WTC11 (cell line): ENCODE data around the gene KIRREL3. TPM values are rescaled to one million over a fixed set of nuclear protein-coding genes. Genes with fewer than 3 reads are reported as not detected.
A peak's percentile ranks its signal among the peaks of the same experiment; 100 is the strongest.

Experiments used
- ATAC-seq: fragments of 200-7000 bp; cut with Tn5 transposase; 2 replicates; pipeline ENCODE4 v1.10.0; 2021; ENCODE audit warnings: mild to moderate bottlenecking, moderate library complexity
- CTCF ChIA-PET: fragments of 300-600 bp; sonication (Branson Sonifier 250); formaldehyde crosslinking; loops from one replicate; lab custom pipeline; 2021; ENCODE audit warnings: antibody characterized with exemption; lab: Charles Lee
- POLR2A ChIA-PET: fragments of 350-600 bp; sonication (Branson Sonifier 250); formaldehyde crosslinking; loops from one replicate; lab custom pipeline; 2021; ENCODE audit warnings: antibody characterized with exemption; lab: Charles Lee
- DNase-seq: peaks from one replicate; pipeline ENCODE4 v3.0.0; 2021; ENCODE audit warnings: low spot score
- H3K27ac Mint-ChIP-seq: 2 replicates; pipeline ENCODE4 v1.8.0; 2021; ENCODE audit warnings: mixed read lengths
- H3K27me3 Mint-ChIP-seq: 2 replicates; pipeline ENCODE4 v1.8.0; 2021; ENCODE audit warnings: low read depth, mild to moderate bottlenecking, moderate library complexity, mixed read lengths
- H3K36me3 Mint-ChIP-seq: 2 replicates; pipeline ENCODE4 v1.8.0; 2021; ENCODE audit warnings: mixed read lengths
- H3K4me1 Mint-ChIP-seq: 2 replicates; pipeline ENCODE4 v1.8.0; 2022; ENCODE audit warnings: mixed read lengths
- H3K4me3 Mint-ChIP-seq: 2 replicates; pipeline ENCODE4 v1.8.0; 2021; ENCODE audit warnings: mild to moderate bottlenecking, moderate library complexity, mixed read lengths
- H3K9me3 Mint-ChIP-seq: 2 replicates; pipeline ENCODE4 v1.8.0; 2021; ENCODE audit warnings: mixed read lengths
- CREM ChIP-seq: sonication (generic); formaldehyde crosslinking; IDR thresholded peaks from 2 replicates; pipeline ENCODE4 v1.8.1; 2022; ENCODE audit warnings: mild to moderate bottlenecking, missing genetic modification reagents, moderate library complexity
- ESRRA ChIP-seq: sonication (generic); formaldehyde crosslinking; IDR thresholded peaks from 2 replicates; pipeline ENCODE4 v1.8.1; 2022; ENCODE audit warnings: mild to moderate bottlenecking, missing genetic modification reagents, borderline replicate concordance
- FOXP1 ChIP-seq: sonication (generic); formaldehyde crosslinking; IDR thresholded peaks from 2 replicates; pipeline ENCODE4 v1.8.0; 2022; ENCODE audit warnings: missing genetic modification reagents, mild to moderate bottlenecking, moderate library complexity, borderline replicate concordance
- GTF2I ChIP-seq: fragments of 250-450 bp; sonication (Bioruptor Pico); conservative IDR thresholded peaks from 2 replicates; pipeline ENCODE4 v1.4.0; 2021; ENCODE audit warnings: mild to moderate bottlenecking
- NFYB ChIP-seq: sonication (generic); formaldehyde crosslinking; conservative IDR thresholded peaks from 2 replicates; pipeline ENCODE4 v1.8.0; 2022; ENCODE audit warnings: low read depth, missing genetic modification reagents
- NR2C2 ChIP-seq: sonication (generic); formaldehyde crosslinking; IDR thresholded peaks from 2 replicates; pipeline ENCODE4 v1.8.0; 2022; ENCODE audit warnings: mild to moderate bottlenecking, missing genetic modification reagents
- NR3C1 ChIP-seq: sonication (generic); formaldehyde crosslinking; conservative IDR thresholded peaks from 2 replicates; pipeline ENCODE4 v1.8.1; 2023; ENCODE audit warnings: low read depth, mild to moderate bottlenecking, missing genetic modification reagents
- TP53 ChIP-seq: sonication (generic); formaldehyde crosslinking; IDR thresholded peaks from 2 replicates; pipeline ENCODE4 v1.8.1; 2023; ENCODE audit warnings: mild to moderate bottlenecking, missing genetic modification reagents
- ZNF138 ChIP-seq: sonication (generic); formaldehyde crosslinking; conservative IDR thresholded peaks from 2 replicates; pipeline ENCODE4 v1.8.1; 2022; ENCODE audit warnings: mild to moderate bottlenecking, moderate library complexity, missing genetic modification reagents
- ZNF423 ChIP-seq: fragments of 250-450 bp; sonication (Bioruptor Pico); IDR thresholded peaks from 2 replicates; pipeline ENCODE4 v2.1.2; 2022; ENCODE audit warnings: mild to moderate bottlenecking, moderate library complexity
- total RNA-seq: library from RNA; stranded (reverse); gene quantifications from 3 replicates; pipeline ENCODE4 v1.2.3, GENCODE V29; 2021
- TF ChIP-seq, protein P1 (sequence below): sonication (generic); formaldehyde crosslinking; IDR thresholded peaks from 2 replicates; pipeline ENCODE4 v1.8.0; 2022; ENCODE audit warnings: mild to moderate bottlenecking, missing genetic modification reagents
- TF ChIP-seq, protein P2 (sequence below): sonication (generic); formaldehyde crosslinking; IDR thresholded peaks from 2 replicates; pipeline ENCODE4 v1.8.1; 2023; ENCODE audit warnings: mild to moderate bottlenecking, missing genetic modification reagents
- TF ChIP-seq, protein P3 (sequence below): sonication (generic); formaldehyde crosslinking; IDR thresholded peaks from 2 replicates; pipeline ENCODE4 v1.8.1; 2022; ENCODE audit warnings: mild to moderate bottlenecking, moderate library complexity, missing genetic modification reagents
- TF ChIP-seq, protein P4 (sequence below): sonication (generic); formaldehyde crosslinking; conservative IDR thresholded peaks from 2 replicates; pipeline ENCODE4 v1.8.1; 2023; ENCODE audit warnings: mild to moderate bottlenecking, low read depth, missing genetic modification reagents, moderate library complexity
- TF ChIP-seq, protein P5 (sequence below): sonication (generic); formaldehyde crosslinking; IDR thresholded peaks from 2 replicates; pipeline ENCODE4 v1.8.1; 2022; ENCODE audit warnings: low read depth, mild to moderate bottlenecking, moderate library complexity, missing genetic modification reagents, borderline replicate concordance
- TF ChIP-seq, protein P6 (sequence below): fragments of 250-450 bp; sonication (Bioruptor Pico); IDR thresholded peaks from 2 replicates; pipeline ENCODE4 v1.9.0; 2021; ENCODE audit warnings: mild to moderate bottlenecking
- TF ChIP-seq, protein P7 (sequence below): sonication (generic); formaldehyde crosslinking; IDR thresholded peaks from 2 replicates; pipeline ENCODE4 v1.8.0; 2023; ENCODE audit warnings: missing genetic modification reagents
- TF ChIP-seq, protein P8 (sequence below): sonication (generic); formaldehyde crosslinking; IDR thresholded peaks from 2 replicates; pipeline ENCODE4 v1.8.0; 2022; ENCODE audit warnings: mild to moderate bottlenecking, missing genetic modification reagents
- TF ChIP-seq, protein P9 (sequence below): sonication (generic); formaldehyde crosslinking; IDR thresholded peaks from 2 replicates; pipeline ENCODE4 v1.8.1; 2022; ENCODE audit warnings: missing genetic modification reagents, borderline replicate concordance

Gene KIRREL3
- total RNA-seq, 1 experiment from 2014 or later: 0.59 TPM

DNA sequence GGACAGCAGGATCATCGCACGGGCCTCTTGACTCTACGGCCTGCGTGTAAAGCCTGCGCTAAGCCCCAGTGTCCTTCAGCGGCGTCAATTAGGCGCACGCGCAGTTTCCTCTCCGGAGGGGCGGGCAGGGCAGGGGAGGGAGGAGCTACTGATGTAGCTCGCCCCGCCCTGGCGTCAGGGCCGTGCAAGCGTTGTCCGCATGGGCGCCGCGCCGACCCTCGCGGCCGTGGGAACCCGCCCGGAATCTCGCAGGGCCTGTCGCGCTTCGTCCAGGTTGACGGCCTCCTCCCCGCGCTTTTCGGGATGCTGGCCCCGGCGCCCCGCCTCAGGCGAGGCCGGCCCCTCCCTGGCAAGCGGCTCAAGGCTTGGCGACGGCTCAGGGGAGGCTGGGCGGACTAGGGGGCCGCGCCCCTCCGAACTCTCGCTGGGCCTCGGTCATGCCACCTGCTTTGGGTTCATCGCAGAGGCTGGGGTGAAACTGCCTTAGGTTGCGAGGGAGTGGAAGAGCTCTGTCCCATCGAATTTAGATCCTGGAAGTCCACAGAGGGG lies 584.0 kb downstream of the KIRREL3 start (continued):
- TF ChIP-seq, protein P1, sequence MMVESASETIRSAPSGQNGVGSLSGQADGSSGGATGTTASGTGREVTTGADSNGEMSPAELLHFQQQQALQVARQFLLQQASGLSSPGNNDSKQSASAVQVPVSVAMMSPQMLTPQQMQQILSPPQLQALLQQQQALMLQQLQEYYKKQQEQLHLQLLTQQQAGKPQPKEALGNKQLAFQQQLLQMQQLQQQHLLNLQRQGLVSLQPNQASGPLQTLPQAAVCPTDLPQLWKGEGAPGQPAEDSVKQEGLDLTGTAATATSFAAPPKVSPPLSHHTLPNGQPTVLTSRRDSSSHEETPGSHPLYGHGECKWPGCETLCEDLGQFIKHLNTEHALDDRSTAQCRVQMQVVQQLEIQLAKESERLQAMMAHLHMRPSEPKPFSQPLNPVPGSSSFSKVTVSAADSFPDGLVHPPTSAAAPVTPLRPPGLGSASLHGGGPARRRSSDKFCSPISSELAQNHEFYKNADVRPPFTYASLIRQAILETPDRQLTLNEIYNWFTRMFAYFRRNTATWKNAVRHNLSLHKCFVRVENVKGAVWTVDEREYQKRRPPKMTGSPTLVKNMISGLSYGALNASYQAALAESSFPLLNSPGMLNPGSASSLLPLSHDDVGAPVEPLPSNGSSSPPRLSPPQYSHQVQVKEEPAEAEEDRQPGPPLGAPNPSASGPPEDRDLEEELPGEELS: peak; percentile 56; the same call in 1 of the 2 replicates
- TF ChIP-seq CREM (CRISPR knock-in tag) (no peak), ZNF138 (CRISPR knock-in tag) (0 out of 2 replicates have a peak, but pooled peaks have one; percentile 36), NR2C2 (CRISPR knock-in tag) (no peak; the same call in 1 of the 2 replicates), TP53 (peak; percentile 61; the same call in 1 of the 2 replicates)
- TF ChIP-seq, protein P2, sequence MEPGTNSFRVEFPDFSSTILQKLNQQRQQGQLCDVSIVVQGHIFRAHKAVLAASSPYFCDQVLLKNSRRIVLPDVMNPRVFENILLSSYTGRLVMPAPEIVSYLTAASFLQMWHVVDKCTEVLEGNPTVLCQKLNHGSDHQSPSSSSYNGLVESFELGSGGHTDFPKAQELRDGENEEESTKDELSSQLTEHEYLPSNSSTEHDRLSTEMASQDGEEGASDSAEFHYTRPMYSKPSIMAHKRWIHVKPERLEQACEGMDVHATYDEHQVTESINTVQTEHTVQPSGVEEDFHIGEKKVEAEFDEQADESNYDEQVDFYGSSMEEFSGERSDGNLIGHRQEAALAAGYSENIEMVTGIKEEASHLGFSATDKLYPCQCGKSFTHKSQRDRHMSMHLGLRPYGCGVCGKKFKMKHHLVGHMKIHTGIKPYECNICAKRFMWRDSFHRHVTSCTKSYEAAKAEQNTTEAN: 0 out of 2 replicates have a peak, but pooled peaks have one; percentile 40

DNA sequence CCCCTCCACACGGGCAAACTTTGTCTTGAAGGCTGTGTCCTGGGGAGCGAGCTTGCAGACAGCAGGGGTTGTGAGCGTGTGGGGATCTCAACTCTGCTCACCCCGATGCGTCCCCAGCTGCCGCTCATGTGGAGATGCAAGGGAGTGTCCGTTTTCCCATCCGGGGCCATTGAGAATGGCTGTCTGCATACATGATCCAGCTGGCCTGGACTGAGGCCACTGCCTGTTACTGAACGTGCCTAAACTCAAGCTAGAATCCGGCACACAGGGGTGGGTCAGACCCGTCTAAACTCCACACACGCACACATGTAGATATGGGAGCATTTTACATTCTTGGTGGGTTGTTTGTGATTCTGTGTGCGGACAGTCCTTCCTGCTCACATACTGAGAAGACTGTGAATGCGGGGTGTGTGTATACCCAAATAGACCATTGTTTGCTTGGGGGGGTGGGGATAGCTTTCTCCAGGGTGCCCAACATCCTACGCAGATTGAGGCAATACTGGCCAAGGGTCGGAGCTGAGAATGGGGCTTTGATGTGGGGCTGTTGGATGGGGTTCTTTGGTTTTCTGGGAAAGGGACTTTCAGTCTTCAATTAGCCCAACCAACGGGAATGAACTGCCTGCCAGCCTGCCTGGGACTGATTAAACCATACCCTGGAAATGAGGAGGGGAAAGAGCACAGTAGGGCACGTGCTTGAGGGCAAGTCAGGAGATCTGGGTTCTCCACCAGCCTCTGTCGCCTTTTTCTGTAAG lies 584.7 kb downstream of the KIRREL3 start:
- peaks cover 8% of the 10 kb centered on the region for H3K27me3 Mint-ChIP-seq
- DNase-seq (no peak), ATAC-seq (peak; percentile 7; the same call in 1 of the 2 replicates)
- POLR2A ChIA-PET: interaction anchor here (1.6 kb wide), 1 partner anchor 108 kb away, joined by 3 read pairs; no protein-coding TSS in a partner anchor
- CTCF ChIA-PET: interaction anchor here (1.0 to 2.1 kb wide), 8 partner anchors 10 to 574 kb away, joined by 3 to 12 read pairs (median 6); no protein-coding TSS in a partner anchor
- H3K4me1 Mint-ChIP-seq: peaks cover 14% of the 10 kb centered on the region
- H3K9me3 Mint-ChIP-seq: no peaks in the 10 kb centered on the region
- TF ChIP-seq TP53 (no peak), FOXP1 (CRISPR knock-in tag) (no peak), NR3C1 (CRISPR knock-in tag) (no peak), GTF2I (CRISPR knock-in tag) (no peak), ZNF423 (CRISPR knock-in tag) (no peak), NR2C2 (CRISPR knock-in tag) (no peak), NFYB (CRISPR knock-in tag) (no peak), ESRRA (CRISPR knock-in tag) (no peak)
- TF ChIP-seq, protein P3, sequence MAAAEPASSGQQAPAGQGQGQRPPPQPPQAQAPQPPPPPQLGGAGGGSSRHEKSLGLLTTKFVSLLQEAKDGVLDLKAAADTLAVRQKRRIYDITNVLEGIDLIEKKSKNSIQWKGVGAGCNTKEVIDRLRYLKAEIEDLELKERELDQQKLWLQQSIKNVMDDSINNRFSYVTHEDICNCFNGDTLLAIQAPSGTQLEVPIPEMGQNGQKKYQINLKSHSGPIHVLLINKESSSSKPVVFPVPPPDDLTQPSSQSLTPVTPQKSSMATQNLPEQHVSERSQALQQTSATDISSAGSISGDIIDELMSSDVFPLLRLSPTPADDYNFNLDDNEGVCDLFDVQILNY (CRISPR knock-in tag): no peak
- TF ChIP-seq, protein P4, sequence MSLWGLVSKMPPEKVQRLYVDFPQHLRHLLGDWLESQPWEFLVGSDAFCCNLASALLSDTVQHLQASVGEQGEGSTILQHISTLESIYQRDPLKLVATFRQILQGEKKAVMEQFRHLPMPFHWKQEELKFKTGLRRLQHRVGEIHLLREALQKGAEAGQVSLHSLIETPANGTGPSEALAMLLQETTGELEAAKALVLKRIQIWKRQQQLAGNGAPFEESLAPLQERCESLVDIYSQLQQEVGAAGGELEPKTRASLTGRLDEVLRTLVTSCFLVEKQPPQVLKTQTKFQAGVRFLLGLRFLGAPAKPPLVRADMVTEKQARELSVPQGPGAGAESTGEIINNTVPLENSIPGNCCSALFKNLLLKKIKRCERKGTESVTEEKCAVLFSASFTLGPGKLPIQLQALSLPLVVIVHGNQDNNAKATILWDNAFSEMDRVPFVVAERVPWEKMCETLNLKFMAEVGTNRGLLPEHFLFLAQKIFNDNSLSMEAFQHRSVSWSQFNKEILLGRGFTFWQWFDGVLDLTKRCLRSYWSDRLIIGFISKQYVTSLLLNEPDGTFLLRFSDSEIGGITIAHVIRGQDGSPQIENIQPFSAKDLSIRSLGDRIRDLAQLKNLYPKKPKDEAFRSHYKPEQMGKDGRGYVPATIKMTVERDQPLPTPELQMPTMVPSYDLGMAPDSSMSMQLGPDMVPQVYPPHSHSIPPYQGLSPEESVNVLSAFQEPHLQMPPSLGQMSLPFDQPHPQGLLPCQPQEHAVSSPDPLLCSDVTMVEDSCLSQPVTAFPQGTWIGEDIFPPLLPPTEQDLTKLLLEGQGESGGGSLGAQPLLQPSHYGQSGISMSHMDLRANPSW: no peak
- TF ChIP-seq, protein P5, sequence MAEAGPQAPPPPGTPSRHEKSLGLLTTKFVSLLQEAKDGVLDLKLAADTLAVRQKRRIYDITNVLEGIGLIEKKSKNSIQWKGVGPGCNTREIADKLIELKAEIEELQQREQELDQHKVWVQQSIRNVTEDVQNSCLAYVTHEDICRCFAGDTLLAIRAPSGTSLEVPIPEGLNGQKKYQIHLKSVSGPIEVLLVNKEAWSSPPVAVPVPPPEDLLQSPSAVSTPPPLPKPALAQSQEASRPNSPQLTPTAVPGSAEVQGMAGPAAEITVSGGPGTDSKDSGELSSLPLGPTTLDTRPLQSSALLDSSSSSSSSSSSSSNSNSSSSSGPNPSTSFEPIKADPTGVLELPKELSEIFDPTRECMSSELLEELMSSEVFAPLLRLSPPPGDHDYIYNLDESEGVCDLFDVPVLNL: no peak
- TF ChIP-seq, protein P6, sequence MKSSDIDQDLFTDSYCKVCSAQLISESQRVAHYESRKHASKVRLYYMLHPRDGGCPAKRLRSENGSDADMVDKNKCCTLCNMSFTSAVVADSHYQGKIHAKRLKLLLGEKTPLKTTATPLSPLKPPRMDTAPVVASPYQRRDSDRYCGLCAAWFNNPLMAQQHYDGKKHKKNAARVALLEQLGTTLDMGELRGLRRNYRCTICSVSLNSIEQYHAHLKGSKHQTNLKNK: no peak
- TF ChIP-seq, protein P7, sequence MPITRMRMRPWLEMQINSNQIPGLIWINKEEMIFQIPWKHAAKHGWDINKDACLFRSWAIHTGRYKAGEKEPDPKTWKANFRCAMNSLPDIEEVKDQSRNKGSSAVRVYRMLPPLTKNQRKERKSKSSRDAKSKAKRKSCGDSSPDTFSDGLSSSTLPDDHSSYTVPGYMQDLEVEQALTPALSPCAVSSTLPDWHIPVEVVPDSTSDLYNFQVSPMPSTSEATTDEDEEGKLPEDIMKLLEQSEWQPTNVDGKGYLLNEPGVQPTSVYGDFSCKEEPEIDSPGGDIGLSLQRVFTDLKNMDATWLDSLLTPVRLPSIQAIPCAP: no peak
- TF ChIP-seq, protein P8, sequence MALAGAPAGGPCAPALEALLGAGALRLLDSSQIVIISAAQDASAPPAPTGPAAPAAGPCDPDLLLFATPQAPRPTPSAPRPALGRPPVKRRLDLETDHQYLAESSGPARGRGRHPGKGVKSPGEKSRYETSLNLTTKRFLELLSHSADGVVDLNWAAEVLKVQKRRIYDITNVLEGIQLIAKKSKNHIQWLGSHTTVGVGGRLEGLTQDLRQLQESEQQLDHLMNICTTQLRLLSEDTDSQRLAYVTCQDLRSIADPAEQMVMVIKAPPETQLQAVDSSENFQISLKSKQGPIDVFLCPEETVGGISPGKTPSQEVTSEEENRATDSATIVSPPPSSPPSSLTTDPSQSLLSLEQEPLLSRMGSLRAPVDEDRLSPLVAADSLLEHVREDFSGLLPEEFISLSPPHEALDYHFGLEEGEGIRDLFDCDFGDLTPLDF (CRISPR knock-in tag): no peak
- TF ChIP-seq, protein P9, sequence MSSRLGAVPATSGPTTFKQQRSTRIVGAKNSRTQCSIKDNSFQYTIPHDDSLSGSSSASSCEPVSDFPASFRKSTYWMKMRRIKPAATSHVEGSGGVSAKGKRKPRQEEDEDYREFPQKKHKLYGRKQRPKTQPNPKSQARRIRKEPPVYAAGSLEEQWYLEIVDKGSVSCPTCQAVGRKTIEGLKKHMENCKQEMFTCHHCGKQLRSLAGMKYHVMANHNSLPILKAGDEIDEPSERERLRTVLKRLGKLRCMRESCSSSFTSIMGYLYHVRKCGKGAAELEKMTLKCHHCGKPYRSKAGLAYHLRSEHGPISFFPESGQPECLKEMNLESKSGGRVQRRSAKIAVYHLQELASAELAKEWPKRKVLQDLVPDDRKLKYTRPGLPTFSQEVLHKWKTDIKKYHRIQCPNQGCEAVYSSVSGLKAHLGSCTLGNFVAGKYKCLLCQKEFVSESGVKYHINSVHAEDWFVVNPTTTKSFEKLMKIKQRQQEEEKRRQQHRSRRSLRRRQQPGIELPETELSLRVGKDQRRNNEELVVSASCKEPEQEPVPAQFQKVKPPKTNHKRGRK (CRISPR knock-in tag): no peak
- H3K4me3 Mint-ChIP-seq: peak overlapping the region; percentile 36
- no peak overlapping the region for H3K27ac Mint-ChIP-seq
- peaks cover 3% of the 10 kb centered on the region; the same call in 1 of the 2 replicates for H3K36me3 Mint-ChIP-seq
